ENCODE results near the gene TYK2.
A peak's percentile ranks its signal among the peaks of the same experiment; 100 is the strongest.
"Not testable (repeated sequence)": the region's sequence is repeated elsewhere in the genome, so short reads cannot be mapped to it uniquely, and the experiment has no call there.

Gene TYK2

DNA sequence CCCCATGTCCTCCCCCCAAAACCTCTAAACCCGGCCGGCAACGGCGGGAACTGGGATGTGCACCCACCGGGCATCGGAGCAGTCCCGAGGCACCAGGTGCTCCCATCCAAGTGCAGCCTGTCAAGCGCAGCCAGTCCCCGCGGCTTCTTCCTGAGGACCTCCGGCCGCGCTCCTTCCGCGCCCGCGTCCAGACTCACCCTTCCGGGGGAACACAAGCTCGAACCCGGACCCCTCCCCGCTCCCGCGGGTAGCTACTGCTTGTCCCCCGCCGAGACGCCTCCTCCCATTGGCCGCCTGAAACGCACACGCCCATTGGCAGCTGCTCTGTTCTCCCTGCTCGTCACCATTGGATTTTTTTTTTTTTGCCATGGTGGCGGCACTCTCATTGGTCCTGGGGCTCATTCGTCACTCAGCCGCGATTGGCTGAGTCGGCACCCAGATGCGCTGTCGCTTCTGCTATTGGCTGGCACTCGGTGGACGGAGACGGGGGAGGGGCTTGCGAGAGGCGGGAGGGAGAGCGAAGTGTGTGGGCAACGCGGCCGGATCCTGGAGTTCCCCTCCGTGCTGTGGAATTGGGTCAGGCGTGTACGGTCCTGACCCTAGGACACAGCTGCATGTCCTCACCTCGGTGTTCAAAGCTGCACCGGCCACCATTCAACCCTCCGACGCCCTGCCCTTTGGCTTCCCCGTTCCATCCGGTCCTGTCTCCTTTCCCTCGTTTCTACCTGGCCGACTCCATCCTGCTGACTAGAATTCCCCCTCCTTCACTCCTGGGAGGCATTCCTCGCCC, at the start of gene TYK2:
Gene TYK2 (minus strand): TSS at position 260 of the 790 bp plus-strand sequence. CDS start 2,166 bp downstream, outside the sequence.
- DNase-seq (ENCODE audit: low read depth) = peak; percentile 97

DNA sequence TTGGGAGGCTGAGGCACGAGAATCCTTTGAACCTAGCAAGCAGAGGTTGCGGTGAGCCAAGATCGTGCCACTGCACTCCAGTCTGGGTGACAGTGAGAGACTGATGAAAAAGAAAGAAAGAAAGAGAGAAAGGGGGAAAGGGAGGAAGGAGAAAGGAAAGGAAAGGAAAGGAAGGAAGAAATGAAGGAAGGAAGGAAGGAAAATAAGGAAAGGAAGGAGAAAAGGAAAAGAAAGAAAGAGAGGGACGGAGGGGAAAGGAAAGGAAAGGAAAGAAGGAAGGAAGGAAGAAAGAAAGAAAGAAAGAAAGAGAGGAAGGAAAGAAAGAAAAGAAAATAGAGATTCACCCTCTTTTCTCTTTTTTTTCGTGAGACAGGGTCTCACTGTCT, 48.6 kb upstream of the TYK2 start:
- DNase-seq (ENCODE audit: low read depth) = no peak

DNA sequence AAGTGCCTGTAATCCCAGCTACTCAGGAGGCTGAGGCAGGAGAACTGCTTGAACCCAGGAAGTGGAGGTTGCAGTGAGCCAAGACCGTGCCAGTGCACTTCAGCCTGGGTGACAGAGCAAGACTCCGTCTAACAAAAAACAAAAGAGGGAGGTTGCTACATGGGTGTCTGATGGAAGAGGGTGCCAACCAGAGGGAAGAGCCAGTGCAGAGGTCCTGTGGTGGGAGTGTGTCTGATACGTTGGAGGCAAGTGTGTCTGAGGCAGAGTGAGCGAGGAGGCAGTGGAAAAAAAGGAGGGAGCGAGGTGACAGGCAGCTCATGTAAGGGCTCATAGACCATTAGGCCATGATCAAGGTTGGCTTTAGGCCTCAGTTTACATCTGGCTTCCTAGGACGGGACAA, 46.8 kb upstream of the TYK2 start:
- no peak for DNase-seq (ENCODE audit: low read depth)

DNA sequence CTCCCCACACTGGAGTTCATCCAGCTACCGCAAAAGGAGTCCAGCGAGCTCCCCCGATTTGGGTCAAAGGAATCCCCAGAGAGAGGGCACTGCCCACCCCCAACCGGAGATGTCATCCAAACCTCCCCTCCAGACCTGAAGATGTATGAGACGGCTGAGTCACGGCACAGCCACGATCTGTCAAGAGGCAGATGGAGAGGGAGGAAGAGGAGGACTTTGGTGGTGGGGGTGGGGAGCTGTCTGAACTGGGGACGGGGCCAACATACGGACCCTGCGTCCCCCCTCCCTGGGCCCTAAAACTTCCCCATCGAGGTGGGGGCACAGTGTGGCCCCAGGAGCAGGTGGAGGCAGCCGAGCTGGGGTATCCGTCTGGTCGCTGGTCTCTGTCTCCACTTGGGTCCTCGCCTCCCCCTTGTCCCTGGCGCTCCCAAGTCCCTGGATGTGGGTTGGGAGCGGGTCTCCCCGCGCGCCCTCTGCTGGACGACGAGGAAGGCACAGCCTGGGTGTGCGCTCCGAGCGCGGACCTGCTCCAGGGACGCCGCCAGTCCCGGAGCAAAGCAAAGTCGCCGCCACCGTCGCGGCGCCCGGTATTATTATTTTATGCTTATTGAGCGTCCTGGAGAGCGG, 43.8 kb upstream of the TYK2 start:
- peak; percentile 46 for DNase-seq (ENCODE audit: low read depth)

DNA sequence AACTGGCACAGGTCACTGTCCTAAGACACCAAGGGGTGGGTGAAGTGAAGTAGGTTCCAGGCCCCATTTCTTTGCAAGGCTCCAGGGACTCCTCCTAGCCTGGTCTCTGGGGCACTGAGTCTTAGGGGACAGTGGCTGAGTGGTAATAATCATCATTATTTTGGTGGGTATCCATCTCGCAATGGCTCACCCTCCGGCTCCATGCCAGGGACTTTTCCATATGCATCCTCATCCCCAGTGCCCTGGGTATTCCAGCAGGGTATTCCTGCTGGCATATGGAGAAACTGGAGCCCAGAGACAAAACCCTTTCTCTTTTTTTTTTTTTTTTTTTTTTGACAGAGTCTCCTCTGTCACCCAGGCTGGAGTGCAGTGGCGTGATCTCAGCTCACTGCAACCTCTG, 42.5 kb upstream of the TYK2 start:
- no peak for DNase-seq (ENCODE audit: low read depth)

DNA sequence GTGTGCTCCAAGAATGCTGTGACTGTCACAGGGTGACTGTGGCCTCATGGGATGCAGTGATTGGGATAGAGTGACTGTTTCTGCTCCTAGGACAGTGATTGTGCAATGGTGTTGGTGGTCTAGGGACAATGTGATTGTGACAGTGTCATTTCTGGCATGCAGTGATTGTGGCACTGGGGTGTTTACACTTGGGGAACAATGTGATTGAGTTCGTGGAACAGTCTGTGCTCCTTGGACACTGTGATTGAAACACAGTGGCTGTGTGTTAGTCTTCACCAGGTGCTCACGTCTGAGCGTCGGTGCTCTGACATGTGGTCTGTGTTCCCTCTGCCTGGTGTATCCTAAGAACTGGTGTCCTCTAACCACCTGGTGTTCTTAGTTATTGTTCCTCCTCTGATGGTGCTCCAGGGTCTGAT, 41.7 kb upstream of the TYK2 start:
- no peak for DNase-seq (ENCODE audit: low read depth)

DNA sequence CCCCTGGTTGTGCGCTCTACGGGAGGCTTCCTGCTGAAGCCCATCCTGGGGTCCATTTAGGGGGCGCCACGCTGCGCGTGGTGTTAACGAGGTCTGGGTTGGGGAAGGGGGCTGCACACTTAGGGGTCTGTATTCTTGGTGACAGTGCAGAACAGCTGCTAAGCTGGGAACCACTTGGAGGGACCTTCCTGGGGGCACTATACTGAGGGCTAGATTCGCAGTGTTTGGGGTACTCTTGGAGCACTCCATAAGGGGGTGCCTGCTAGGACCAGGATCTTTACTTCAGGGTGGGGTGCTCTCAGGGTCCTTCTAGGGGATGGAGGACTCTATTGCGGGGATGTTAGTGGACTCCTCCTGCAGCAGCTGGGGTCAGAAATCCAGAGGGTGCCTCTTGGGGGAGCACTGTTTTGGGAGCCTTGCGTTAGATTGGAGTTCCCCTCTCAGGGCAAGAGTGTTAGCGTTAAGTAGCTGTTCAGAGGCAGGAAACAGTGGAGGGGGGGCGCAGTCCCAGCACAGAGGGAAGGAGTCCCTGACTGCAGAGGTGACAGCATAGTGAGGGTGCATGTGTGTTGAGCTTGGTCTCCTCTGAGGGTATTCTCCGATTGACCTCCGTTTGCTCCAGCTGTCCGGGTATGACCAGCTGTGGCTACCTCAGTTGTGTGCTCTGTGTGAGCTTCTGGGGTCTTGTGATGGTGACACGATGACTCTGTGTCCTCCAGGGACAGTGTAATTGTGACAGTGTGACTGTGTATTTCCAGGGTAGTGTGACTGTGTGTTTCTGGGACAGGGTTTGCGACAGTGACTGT, 41.1 kb upstream of the TYK2 start:
- DNase-seq (ENCODE audit: low read depth) = no peak

DNA sequence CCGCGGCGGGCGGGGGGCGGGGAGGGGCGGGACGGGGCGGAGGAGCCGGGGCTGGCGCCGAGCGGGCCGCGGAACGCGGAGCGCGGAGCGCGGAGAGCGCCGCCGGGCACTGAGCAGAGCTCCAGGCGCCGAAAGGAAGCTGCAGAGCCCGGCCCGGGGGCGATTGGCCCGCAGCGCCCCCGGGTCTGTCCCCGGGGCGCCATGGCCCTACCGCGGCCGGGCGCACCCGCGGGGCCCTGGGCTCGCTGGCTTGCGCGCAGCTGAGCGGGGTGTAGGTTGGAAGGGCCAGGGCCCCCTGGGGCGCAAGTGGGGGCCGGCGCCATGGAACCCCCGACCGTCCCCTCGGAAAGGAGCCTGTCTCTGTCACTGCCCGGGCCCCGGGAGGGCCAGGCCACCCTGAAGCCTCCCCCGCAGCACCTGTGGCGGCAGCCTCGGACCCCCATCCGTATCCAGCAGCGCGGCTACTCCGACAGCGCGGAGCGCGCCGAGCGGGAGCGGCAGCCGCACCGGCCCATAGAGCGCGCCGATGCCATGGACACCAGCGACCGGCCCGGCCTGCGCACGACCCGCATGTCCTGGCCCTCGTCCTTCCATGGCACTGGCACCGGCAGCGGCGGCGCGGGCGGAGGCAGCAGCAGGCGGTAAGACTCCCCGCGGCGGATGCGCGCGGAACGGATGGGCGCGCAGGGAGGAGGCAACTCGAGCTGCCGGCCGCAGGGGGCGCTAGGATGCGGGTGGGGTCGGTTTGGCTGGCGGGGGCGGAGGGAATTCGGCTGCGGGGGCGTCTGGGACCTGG, 40.3 kb upstream of the TYK2 start, which contains the start of gene PDE4A:
Gene PDE4A (plus strand): TSS at position 95 of the 796 bp plus-strand sequence. CDS start 227 bp downstream, at position 322.
- DNase-seq (ENCODE audit: low read depth) = peak; percentile 38

DNA sequence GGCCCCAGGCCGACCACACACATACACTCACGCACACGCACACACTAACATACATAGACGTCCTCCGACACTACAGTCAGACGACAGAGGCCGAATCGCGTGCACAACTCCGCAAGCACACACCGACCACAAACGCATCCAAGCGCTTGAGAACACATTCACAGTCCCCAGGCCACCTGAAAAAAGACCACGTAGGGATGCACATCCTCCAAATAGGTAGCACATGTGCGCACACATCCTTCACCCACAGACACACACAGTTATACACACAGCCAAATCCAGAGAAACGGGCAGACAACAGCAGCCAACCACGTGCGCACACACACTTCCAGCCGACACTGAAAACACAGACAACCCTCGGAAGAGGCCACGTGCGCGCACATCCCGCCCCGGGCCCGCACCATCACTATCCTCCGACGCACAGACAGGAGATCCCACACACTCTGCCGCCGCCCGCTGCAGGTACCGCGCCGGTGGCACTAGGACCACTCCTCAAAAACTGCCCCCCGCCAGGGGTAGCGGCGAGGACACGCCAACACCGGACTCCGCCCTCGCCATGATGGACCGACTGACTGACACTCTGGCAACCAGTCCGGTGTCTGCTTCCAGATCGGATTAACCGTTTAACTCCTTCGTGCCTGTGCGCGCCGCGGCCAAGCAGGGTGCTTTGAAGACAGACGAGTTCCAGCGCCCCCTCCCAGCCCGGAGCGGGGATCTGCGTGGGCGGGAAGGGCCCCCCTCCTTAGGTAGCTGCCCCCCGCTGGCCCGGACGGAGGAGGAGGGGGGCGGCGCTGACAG, 39.5 kb upstream of the TYK2 start:
- peak; percentile 85 for DNase-seq (ENCODE audit: low read depth)

DNA sequence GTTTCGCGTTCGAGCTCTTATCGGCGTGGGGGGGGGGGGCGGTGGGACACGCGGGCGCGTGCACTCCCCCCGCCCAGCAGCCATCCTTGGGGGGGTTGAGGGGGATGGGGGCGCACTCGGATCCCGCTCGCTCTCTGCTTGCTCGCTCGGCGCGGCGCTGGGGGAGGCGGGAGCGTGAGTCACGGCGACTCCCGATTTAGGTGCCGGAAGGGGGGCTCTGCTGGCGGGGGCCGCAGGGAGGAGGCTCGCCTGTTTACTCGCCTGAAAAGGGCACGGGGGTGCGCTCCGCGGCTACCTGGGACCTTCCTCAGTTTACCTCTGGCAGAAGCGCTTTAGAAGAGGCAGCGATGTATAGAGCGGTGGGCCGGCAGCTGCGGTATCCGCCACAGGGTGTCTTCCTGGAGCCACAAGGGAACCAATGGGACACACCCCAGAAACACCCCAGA, 38.9 kb upstream of the TYK2 start:
- no peak for DNase-seq (ENCODE audit: low read depth)

DNA sequence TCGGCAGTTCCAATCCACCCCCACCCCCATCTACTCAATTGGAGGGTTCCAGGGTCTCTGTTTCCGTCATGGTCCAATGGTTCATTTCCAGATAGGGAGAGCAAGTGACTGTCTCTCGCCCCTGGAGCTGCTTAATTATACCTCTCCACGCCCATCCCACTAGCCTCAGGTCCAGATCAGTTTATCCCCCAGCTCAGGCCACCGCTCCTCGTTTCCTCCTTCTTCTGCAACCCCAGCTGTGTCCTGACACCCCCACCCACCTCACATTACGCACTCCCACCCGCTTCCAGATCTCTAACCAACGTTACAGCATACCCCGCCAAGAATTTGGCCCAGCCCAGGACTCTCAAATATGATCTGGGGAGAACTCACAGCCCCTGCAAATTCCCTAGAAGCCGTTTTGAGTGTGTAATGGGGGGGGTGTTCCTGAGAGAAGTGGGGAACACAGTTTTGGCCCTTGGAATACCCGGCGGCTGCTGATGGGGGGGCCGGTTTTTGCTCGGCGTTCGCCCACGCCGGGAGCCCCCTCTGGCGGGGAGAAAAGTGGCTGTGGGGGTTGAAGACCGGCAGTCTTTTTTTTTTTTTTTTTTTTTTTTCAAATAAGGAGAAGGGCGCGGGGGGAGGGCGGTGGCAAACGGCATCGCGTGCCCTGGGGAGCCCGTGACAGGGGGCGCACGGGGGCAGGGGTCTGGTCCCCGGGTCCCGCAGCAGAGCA, 38.3 kb upstream of the TYK2 start:
- no peak for DNase-seq (ENCODE audit: low read depth)

DNA sequence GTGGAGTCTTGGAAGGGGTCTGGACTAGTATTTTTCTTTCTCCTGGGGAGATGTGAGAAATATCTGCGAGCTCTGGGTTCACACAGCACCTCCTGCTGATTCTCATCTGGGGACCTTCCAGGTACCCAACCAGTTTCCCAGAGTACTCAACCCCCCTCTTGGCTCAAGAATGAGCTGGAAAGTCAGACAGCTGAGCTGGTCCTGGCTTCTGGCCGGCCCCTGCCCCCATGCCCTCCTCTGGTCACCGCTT, 37.8 kb upstream of the TYK2 start:
- no peak for DNase-seq (ENCODE audit: low read depth)

DNA sequence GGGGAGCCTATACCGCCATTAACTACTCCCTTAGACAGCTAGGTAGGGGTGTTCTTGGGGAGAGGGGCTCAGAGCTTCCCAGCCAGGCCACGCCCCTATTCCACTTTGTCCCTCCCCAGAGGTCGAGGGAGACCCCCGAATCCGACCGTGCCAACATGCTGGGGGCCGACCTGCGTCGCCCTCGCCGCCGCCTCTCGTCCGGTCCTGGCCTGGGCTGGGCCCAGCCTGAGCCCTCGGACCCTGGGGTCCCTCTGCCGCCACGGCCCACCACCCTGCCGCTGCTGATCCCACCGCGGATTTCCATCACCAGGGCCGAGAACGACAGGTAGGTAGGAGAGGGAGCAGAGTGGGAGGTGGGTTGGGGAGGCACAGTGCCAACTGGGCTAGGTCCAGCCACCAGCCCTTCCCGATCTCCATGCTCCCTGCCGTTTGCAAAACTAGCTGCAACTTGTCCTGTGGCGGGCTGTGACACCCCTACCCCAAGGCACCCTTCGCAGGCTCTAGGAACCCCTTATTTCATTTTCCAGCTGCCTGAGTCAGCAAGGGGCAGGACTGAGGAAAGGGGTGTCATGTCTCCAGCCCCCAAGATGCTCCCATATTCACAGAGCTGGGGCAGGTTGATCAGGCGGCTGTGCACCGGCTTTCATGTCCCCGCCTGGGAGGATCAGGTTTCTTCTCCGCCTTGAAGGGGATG, 37.3 kb upstream of the TYK2 start:
- DNase-seq (ENCODE audit: low read depth) = no peak

DNA sequence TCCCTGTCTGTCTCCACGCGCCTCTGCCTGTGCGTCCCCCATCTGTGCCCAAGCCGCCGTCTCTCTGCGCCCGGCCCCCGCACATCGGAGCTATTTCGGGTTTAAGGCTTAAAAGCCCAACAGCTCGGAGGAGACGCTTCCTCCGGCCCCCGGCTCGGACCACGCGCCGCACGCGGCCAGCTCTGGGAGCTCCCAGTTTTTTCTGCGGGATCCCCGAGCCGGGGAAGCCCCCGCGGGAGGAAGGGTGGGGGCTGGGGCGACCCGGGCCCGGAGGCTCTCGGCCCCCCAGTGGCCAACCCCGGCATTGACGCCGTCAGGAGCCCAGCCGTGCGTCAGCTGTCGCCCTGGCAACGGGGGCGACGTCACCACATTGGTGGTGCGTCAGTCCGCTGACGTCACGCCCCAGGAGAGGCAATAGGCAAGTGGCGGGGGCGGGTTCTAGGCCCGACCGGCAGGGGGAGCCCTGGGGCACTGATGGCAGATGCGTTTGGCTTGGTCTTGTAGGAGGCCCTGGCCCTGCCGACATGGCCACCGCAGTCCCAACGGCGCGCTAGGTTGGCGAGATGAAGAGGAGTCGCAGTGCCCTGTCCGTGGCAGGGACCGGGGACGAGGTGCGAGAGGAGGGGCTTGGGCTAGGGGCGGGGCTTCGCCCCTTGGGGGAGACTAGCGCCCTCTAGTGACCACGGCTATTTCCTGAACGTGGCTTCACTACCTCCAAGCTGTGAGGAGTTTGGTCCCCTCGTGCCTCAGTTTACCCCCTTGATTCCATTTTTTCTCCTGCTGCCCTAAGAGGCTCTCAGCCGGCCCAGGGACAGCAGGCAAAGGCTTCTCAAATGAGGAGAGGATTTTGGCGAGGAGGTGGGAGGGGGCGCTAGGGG, 36.2 kb upstream of the TYK2 start:
- peak; percentile 79 for DNase-seq (ENCODE audit: low read depth)

DNA sequence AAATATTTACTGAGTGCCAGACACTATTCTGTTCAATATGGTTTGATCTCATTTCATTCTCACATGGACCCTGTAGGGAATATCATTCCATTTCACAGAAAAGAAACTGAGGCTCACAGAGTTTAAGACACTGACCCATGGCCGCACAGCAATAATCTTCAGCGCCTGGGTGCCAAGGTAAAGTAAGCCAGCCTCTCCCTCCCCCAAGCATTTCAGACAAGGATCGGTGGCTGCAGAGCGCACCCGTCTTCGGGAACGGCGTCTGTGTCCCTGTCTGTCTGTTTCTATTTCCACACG, 35.7 kb upstream of the TYK2 start:
- no peak for DNase-seq (ENCODE audit: low read depth)

DNA sequence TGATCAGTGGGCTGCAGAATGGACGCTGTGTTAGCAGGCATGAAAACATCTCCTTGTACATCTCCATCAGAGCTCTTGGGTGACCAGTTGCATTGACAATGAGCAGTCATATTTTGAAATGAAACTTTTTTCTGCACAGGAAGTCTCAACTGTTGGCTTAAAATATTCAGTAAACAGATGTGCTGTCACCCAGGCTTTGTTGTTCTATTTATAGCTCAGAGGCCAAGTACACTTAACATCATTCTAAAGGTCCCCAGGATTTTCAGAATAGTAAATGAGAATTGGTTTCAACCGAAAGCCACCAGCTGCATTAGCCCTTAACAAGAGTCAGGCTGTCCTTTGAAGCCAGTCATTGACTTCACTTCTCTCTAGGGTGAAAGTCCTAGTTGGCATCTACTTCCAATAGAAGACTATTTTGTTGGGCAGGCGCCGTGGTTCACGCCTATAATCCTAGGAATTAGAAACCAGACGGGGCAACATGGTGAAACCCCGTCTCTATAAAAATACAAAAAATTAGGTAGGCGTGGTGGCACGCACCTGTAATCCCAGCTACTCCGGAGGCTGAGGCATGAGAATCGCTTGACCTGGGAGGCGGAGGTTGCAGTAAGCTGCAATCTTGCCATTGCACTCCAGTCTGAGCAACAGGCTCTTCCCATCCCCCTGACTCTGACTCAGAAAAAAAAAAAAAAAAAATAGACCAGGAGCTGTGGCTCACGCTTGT, 32.0 kb upstream of the TYK2 start:
- DNase-seq (ENCODE audit: low read depth) = no peak

DNA sequence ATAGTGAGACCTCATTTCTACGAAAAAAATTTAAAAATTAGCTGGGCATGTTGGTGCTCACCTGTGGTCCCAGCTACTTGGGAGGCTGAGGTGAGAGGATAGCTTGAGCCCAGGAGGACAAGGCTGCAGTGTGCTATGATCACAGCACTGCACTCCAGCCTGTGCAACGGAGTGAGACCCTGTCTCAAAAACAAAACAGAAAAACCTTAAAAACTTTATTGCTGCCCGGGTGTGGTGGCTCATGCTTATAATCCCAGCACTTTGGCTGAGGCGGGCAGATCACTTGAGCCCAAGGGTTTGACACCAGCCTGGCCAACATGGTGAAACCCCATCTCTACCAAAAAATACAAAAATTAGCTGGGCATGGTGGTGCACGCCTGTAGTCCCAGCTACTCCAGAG, 30.9 kb upstream of the TYK2 start:
- not testable (repeated sequence) for DNase-seq (ENCODE audit: low read depth)

DNA sequence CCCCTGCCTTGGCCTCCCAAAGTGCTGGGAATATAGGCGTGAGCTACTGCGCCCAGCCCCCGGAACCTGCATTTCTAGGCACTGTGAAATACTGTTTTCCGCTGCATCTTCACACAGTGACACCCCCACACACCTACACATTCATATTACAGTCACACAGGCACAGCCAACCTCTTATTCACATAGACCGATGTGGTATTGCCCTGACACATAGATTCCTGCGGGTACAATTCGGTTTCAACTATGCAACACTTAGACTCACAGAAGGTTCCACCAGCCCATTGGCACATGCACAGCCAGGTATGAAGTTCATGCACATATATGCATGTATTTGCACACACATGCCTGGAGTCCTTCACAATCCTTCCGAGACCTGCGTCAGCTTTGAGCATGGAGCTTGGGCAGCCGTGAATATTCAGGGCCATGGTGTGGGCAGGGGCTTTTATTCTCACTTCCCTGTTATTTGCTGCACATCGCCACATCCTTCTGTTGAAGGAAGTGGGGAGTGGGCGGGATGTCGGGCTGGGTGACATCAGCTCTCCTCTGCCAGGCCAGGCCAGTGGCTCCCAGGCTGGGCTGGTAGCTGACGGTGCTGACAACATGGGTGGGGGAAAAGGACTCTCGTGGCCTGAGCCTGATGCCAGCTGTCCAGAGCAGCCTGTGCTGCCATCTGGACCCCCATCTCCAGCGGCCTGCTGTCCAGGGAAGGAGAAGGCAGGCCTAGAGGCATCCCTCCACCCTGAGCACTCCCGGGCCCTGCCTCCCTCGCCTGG, 28.3 kb upstream of the TYK2 start:
- no peak for DNase-seq (ENCODE audit: low read depth)

Measured in amniotic epithelial cell (primary cell).